ENCODE measurements around the gene DGCR6L.
"Not testable (repeated sequence)": the region's sequence is repeated elsewhere in the genome, so short reads cannot be mapped to it uniquely, and the experiment has no call there.

DNA sequence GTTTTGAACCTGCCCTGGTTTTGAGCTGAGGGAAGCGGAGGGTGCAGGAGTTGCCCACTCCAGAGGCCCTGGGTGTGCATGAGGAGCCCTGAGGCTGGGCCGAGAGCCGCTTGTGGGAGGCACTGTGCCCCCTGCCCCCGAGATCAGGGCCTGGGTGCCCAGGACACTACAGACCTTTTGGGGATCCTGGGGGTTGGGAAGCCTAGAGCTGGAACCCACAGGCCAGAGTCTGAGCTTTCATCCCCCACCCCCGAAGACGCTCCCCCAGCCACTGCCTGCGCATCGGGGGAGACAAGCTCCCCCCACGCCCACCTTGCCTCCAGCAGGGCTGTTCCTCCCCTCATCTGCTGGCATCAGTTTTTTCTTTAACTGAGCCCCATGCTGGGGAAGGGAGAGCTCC is 38.4 kb downstream of the DGCR6L start:
- TF ChIP-seq, protein P1, sequence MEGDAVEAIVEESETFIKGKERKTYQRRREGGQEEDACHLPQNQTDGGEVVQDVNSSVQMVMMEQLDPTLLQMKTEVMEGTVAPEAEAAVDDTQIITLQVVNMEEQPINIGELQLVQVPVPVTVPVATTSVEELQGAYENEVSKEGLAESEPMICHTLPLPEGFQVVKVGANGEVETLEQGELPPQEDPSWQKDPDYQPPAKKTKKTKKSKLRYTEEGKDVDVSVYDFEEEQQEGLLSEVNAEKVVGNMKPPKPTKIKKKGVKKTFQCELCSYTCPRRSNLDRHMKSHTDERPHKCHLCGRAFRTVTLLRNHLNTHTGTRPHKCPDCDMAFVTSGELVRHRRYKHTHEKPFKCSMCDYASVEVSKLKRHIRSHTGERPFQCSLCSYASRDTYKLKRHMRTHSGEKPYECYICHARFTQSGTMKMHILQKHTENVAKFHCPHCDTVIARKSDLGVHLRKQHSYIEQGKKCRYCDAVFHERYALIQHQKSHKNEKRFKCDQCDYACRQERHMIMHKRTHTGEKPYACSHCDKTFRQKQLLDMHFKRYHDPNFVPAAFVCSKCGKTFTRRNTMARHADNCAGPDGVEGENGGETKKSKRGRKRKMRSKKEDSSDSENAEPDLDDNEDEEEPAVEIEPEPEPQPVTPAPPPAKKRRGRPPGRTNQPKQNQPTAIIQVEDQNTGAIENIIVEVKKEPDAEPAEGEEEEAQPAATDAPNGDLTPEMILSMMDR (IDR thresholded peaks at IDR 0.05), result not testable (repeated sequence)
- not testable (repeated sequence) for TF ChIP-seq POLR2A (IDR thresholded peaks at IDR 0.05)

All from transverse colon (tissue), 3 donors.